GM10248 (cell line): ENCODE measurements around the gene HOXA5.

Source experiments
- CTCF ChIA-PET: fragments of 300-600 bp; sonication (Branson Sonifier 250); formaldehyde crosslinking; extraction: SDS; loops from one replicate; lab custom pipeline; 2021; ENCODE audit warnings: antibody characterized with exemption; lab: Yijun Ruan, JAX
- POLR2A ChIA-PET: fragments of 350-650 bp; sonication (Branson Sonifier 250); formaldehyde crosslinking; extraction: SDS; loops from one replicate; lab custom pipeline; 2020; ENCODE audit warnings: antibody characterized with exemption; lab: Yijun Ruan, JAX
- DNase-seq: peaks from one replicate; pipeline ENCODE4 v3.0.0; 2012; ENCODE audit errors: extremely low spot score
- TF ChIP-seq, protein P1 (sequence below): IDR thresholded peaks from 2 replicates; pipeline ENCODE4 v1.5.1; 2012; ENCODE audit warnings: mild to moderate bottlenecking, low read depth; ENCODE audit errors: extremely low read depth, missing control alignments, control extremely low read depth

Gene HOXA5

DNA sequence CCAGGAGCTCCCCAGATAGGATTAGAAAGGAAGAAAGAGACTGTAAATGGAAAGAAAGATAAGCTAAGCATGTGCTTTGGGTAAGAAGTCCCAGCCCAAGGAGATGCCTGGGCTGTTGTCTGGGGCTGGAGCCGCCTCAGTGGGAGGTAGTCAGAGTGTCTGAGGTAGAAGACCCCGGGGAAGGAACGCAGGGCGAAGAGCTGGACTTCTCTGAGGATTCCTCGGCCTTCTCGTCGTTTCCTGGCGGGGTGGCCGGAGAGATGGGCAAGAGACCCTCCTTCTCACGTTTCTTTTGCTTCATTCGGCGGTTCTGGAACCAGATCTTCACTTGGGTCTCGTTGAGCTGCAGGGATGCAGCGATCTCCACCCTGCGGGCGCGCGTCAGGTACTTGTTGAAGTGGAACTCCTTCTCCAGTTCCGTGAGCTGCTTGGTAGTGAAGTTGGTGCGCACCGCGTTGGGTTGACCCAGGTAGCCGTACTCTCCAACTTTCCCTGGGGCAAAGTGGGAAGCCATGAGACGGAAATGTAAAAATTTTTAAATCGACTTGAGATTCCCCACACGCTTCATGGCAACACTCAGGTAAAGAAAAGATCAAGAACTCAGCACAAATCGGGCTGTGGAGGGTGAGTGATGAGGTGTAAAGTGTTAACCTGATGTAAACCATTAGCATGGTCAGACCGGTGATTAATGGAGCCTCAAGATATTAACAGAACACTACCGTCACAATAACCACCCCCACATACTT is 49.0 kb downstream of the HOXA5 start:
- CTCF ChIA-PET = interaction anchor here (0.6 to 2.6 kb wide), 4 partner anchors 10 to 56 kb away, joined by 3 to 13 read pairs (median 6); no protein-coding TSS in a partner anchor
- TF ChIP-seq, protein P1, sequence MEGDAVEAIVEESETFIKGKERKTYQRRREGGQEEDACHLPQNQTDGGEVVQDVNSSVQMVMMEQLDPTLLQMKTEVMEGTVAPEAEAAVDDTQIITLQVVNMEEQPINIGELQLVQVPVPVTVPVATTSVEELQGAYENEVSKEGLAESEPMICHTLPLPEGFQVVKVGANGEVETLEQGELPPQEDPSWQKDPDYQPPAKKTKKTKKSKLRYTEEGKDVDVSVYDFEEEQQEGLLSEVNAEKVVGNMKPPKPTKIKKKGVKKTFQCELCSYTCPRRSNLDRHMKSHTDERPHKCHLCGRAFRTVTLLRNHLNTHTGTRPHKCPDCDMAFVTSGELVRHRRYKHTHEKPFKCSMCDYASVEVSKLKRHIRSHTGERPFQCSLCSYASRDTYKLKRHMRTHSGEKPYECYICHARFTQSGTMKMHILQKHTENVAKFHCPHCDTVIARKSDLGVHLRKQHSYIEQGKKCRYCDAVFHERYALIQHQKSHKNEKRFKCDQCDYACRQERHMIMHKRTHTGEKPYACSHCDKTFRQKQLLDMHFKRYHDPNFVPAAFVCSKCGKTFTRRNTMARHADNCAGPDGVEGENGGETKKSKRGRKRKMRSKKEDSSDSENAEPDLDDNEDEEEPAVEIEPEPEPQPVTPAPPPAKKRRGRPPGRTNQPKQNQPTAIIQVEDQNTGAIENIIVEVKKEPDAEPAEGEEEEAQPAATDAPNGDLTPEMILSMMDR = no peak
- no peak for DNase-seq
- POLR2A ChIA-PET = no interaction called here

DNA sequence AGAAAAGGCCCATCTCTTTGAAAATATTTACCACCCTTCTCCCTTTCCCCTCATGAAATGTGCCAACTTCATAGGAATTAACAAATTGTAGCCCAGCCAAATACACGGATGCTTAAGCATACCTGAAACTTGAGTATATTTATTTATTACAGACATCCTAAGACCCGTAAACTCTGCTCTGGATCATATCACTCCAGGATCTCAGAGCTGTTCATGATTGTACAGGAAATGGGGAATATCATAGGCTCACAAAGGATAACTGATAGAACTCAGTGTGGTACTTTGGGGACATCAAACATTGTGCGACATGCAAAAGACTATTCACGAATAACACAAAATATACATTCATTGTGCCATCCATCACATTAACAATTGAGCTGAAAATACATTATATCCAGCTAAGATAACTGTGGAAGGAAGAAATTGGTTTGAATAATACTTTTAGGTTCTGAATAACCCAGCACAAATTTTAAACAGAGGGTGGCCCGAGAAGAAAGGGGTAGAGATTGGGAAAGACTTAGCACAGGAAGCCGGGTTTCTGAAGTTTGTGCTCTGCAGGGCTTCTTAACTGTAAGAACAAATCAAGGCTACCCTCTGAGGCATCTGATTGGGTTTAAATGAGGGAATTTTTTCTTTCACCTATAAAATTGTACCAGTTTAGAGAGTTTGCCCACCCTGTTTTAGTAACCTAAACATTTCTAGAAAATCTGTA is 50.1 kb downstream of the HOXA5 start:
- DNase-seq = no peak
- TF ChIP-seq, protein P1 = no peak
- ChIA-PET POLR2A (interaction anchor here (0.6 kb wide), 1 partner anchor 224 kb away, joined by 4 read pairs; no protein-coding TSS in a partner anchor), CTCF (interaction anchor here (0.8 to 2.6 kb wide), 6 partner anchors 9 to 426 kb away, joined by 3 to 13 read pairs (median 5); no protein-coding TSS in a partner anchor)

DNA sequence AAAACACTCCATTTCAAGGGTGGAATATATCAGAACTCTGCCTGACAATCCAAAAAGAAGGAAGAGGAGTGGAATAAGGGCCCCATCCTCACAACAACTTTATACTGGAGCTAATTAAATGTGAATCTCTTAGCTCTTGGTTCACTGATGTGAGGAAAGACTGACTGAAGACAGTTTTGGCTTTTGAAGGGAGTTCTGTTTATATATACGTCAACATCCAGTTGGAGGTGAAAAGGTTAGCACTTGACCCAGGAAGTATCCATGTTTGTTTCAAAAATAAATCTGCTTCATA is 50.7 kb downstream of the HOXA5 start:
- ChIA-PET CTCF (interaction anchor here (0.8 to 2.6 kb wide), 5 partner anchors 9 to 425 kb away, joined by 3 to 13 read pairs (median 6); no protein-coding TSS in a partner anchor), POLR2A (no interaction called here)
- TF ChIP-seq, protein P1 = no peak
- no peak for DNase-seq

DNA sequence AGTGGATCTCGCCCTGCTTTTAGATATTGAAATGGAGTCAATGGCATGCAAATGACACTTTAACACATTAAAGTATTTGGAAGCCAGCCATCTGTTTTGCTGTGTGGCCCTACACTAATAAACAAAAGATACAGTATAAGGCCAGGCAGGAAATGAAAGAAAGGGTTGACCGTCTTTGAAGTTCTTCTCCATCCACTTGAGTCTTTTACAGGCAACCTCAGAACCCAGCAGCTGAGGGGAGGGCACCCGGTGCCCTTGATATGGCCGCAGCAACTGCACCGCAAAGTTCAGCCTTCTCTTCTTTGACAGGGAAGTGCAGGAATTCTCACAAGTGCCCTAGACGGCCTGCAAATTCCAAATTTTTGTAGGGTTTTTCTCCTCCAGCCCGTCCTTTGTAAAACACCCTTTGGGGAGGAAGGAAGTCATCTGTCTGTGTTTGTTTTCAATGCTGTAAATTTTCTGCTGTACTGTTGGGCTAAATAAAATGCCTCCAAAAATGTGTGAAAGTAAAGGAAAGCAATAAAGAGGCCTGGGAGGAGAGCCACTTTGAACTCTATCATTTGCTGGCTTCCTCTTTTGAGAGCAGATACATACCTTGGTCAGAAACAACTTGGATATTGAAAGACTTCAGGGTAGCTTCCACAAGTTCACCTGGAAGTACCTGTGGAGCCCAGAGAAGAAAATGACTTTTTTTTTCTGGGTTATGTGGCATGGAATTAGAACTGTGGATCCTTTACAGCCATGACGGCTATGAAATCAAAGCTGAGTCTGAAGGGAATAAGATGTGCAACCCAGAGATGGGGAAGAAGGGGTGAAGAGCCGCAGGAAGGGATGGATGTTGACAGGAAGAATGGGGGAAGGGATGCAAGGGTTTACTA is 51.3 kb downstream of the HOXA5 start:
- DNase-seq = no peak
- ChIA-PET POLR2A (no interaction called here), CTCF (interaction anchor here (0.9 to 2.6 kb wide), 4 partner anchors 8 to 67 kb away, joined by 3 to 13 read pairs (median 7); no protein-coding TSS in a partner anchor)
- TF ChIP-seq, protein P1 = no peak

DNA sequence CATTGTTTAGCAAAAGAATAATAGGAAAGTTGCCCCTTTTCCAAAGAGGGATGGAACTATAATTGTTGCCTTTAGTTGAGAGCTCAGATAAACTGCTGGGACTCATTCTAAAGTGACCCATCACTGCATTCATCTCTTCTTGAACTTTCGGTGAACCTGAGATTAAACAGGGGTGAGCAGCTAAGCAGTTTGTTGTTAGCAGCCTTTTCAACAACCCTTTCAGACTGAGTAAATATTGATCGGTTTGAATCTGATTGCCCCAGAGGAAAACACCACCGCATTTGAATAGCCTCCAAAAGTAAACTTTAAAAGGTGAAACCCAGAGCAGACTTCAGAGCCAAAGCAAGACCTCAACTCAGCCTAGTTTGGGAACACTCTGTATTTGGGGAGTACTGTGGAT is 52.4 kb downstream of the HOXA5 start:
- no peak for DNase-seq
- ChIA-PET CTCF (no interaction called here), POLR2A (no interaction called here)
- TF ChIP-seq, protein P1 = no peak
